ENCODE measurements around the gene ATXN2. TPM values are rescaled to one million over a fixed set of nuclear protein-coding genes. Genes with fewer than 3 reads are reported as not detected.
A peak's percentile ranks its signal among the peaks of the same experiment; 100 is the strongest.
"Not testable (repeated sequence)": the region's sequence is repeated elsewhere in the genome, so short reads cannot be mapped to it uniquely, and the experiment has no call there.

ATXN2 gene
- total and polyA plus RNA-seq, 10 donors = 7.7 to 77.8 (median 56.8) TPM

- H3K27me3 ChIP-seq (replicated peaks in 1 of 7) = no peaks in the 10 kb centered on the region
- DNase-seq = no peak
- no peak for TF ChIP-seq POLR2AphosphoS5 (IDR thresholded peaks at IDR 0.05)
- no peak for TF ChIP-seq POLR2A (IDR thresholded peaks at IDR 0.05)
- TF ChIP-seq CTCF (IDR thresholded peaks at IDR 0.05 in 8 of 11, conservative IDR thresholded peaks at IDR 0.05 in 3 of 11) = no peak
- peaks cover 3 to 99% (median 36%) of the 10 kb centered on the region in 6 donors for H3K36me3 ChIP-seq
- H3K27ac ChIP-seq = no peak overlapping the region
- WGBS, 5 donors = 78 to 92% (median 84%) methylated on average over 2 of the region's 2 CpGs
- H3K4me1 ChIP-seq = no peaks in the 10 kb centered on the region
- no peaks in the 10 kb centered on the region for H3K9me3 ChIP-seq
- no peak overlapping the region for H3K4me3 ChIP-seq
- intact Hi-C loops (cut with DNase I; ENCODE audit: low total_unique reads) = no loop called here
Observed at GRCh38 chr12:111469401-111469800, 129.7 kb downstream of the ATXN2 start.

DNA sequence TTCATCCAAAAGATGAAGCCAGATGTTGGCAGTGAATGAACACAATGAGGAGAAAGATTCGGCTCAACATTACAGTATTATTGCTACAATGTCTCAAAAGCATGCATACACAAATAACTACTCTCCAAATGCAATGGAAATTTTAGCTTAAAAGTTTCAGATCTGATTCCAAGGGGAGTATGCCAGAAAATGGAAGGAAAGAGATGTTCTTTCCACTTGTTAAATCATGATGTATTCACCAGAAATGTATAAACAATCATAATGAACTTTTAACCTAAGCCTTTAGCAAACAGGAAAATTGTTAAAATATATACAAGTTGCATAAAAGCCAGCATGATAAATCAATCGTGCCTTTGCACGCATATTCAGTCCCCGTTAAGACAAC is 131.3 kb downstream of the ATXN2 start:
- Histone ChIP-seq H3K36me3 (peaks cover 0 to 93% (median 30%) of the 10 kb centered on the region in 6 donors), H3K27ac (peak overlapping the region in 1 of 8 donors; percentile 9), H3K27me3 (replicated peaks in 1 of 7) (no peaks in the 10 kb centered on the region), H3K4me3 (no peak overlapping the region), H3K4me1 (peaks cover 0 to 9% (median 0%) of the 10 kb centered on the region in 6 donors), H3K9me3 (no peaks in the 10 kb centered on the region)
- WGBS, 5 donors = 93 to 95% (median 94%) methylated on average over 4 of the region's 4 CpGs
- no peak for DNase-seq
- TF ChIP-seq POLR2A (IDR thresholded peaks at IDR 0.05) (no peak), POLR2AphosphoS5 (IDR thresholded peaks at IDR 0.05) (no peak), CTCF (IDR thresholded peaks at IDR 0.05 in 8 of 11, conservative IDR thresholded peaks at IDR 0.05 in 3 of 11) (no peak)
- intact Hi-C loops (cut with DNase I; ENCODE audit: low total_unique reads) = no loop called here

DNA sequence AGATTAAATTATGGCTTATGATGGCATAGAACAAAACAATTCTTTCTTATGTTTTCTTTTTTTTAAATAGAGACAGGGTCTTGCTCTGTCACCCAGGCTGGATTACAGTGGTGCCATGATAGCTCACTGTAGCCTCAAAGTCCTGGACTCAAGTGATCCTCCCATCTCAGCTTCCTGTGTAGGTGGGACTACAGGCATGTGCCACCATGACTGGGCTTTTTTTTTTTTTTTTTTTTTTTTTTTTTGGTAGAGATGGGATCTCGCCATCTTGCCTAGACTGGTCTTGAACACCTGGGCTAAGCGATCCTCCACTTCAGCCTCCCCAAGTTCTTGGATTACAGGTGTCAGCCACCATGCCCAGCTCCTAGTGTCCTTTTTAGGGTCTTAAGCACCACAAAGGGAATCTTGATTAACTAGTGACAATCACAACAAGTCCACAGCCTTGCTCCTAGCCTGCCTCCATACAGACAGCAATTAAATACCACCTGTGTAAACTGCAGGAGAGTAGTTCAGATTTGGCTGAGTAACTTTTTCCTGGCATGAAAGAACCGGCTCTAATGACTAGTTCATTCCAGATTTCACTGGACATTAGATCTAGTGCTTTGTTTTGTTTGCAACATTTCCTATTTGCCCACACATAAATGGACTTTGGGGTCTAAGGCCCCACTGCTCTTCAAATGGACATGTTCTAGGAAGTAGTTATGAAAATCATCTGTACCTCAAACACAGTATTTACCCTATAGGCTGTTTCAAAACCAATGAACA is 131.8 kb downstream of the ATXN2 start:
- peaks cover 0 to 88% (median 26%) of the 10 kb centered on the region in 6 donors for H3K36me3 ChIP-seq
- peak overlapping the region in 1 of 8 donors; percentile 9 for H3K27ac ChIP-seq
- TF ChIP-seq CTCF (IDR thresholded peaks at IDR 0.05 in 8 of 11, conservative IDR thresholded peaks at IDR 0.05 in 3 of 11) (no peak), POLR2A (IDR thresholded peaks at IDR 0.05) (no peak), POLR2AphosphoS5 (IDR thresholded peaks at IDR 0.05) (no peak)
- WGBS, 5 donors = 91 to 99% (median 96%) methylated on average over 3 of the region's 3 CpGs
- H3K4me3 ChIP-seq = no peak overlapping the region
- no peak for DNase-seq
- peaks cover 0 to 15% (median 3%) of the 10 kb centered on the region in 6 donors for H3K4me1 ChIP-seq
- intact Hi-C loops (cut with DNase I; ENCODE audit: low total_unique reads) = no loop called here
- H3K27me3 ChIP-seq (replicated peaks in 1 of 7) = no peaks in the 10 kb centered on the region
- H3K9me3 ChIP-seq = no peaks in the 10 kb centered on the region

- Histone ChIP-seq H3K36me3 (peaks cover 0 to 80% (median 19%) of the 10 kb centered on the region in 6 donors), H3K9me3 (no peaks in the 10 kb centered on the region), H3K27me3 (replicated peaks in 1 of 7) (no peaks in the 10 kb centered on the region), H3K27ac (peak overlapping the region in 1 of 8 donors; percentile 16), H3K4me3 (no peak overlapping the region), H3K4me1 (peaks cover 0 to 22% (median 4%) of the 10 kb centered on the region in 6 donors)
- no peak for TF ChIP-seq POLR2AphosphoS5 (IDR thresholded peaks at IDR 0.05)
- no peak for TF ChIP-seq POLR2A (IDR thresholded peaks at IDR 0.05)
- no peak for TF ChIP-seq CTCF (IDR thresholded peaks at IDR 0.05 in 8 of 11, conservative IDR thresholded peaks at IDR 0.05 in 3 of 11)
- intact Hi-C loops (cut with DNase I; ENCODE audit: low total_unique reads) = no loop called here
- DNase-seq = no peak
Observed at GRCh38 chr12:111462210-111462769, 136.8 kb downstream of the ATXN2 start.

- Histone ChIP-seq H3K36me3 (peaks cover 0 to 80% (median 36%) of the 10 kb centered on the region in 6 donors), H3K4me1 (peaks cover 0 to 29% (median 6%) of the 10 kb centered on the region in 6 donors)
- H3K4me3 ChIP-seq; H3K27me3 ChIP-seq (replicated peaks in 1 of 7); H3K9me3 ChIP-seq; H3K27ac ChIP-seq; intact Hi-C loops (cut with DNase I; ENCODE audit: low total_unique reads); DNase-seq: not testable (repeated sequence)
- 96 to 99% (median 97%) methylated on average over 11 of the region's 11 CpGs for WGBS, 5 donors
Observed at GRCh38 chr12:111460111-111460510, 139.0 kb downstream of the ATXN2 start.
